LoVo (cell line): ENCODE data around the gene ADRA2B.

Experiments
- DNase-seq: peaks from one replicate; pipeline ENCODE4 v3.0.0-alpha.2; 2016; ENCODE audit warnings: low spot score

ADRA2B gene

GRCh38 chr2:96136129-96136720 lies 19.9 kb upstream of the ADRA2B start:
- no peak for DNase-seq

GRCh38 chr2:96135621-96136020 lies 19.2 kb upstream of the ADRA2B start:
- no peak for DNase-seq

- DNase-seq, result no peak
These were observed 18.8 kb upstream of the ADRA2B start for GRCh38 chr2:96135171-96135570.

GRCh38 chr2:96134421-96134820 lies 18.1 kb upstream of the ADRA2B start:
- no peak for DNase-seq

- DNase-seq, result no peak
These were observed 15.7 kb upstream of the ADRA2B start for GRCh38 chr2:96131813-96132745.

GRCh38 chr2:96131152-96131812 lies 14.9 kb upstream of the ADRA2B start:
- no peak for DNase-seq

GRCh38 chr2:96130483-96130882 lies 14.1 kb upstream of the ADRA2B start:
- no peak for DNase-seq

- DNase-seq, result no peak
These were observed 13.3 kb upstream of the ADRA2B start for GRCh38 chr2:96129528-96130120.

GRCh38 chr2:96128456-96128855 lies 12.1 kb upstream of the ADRA2B start:
- no peak for DNase-seq

DNA sequence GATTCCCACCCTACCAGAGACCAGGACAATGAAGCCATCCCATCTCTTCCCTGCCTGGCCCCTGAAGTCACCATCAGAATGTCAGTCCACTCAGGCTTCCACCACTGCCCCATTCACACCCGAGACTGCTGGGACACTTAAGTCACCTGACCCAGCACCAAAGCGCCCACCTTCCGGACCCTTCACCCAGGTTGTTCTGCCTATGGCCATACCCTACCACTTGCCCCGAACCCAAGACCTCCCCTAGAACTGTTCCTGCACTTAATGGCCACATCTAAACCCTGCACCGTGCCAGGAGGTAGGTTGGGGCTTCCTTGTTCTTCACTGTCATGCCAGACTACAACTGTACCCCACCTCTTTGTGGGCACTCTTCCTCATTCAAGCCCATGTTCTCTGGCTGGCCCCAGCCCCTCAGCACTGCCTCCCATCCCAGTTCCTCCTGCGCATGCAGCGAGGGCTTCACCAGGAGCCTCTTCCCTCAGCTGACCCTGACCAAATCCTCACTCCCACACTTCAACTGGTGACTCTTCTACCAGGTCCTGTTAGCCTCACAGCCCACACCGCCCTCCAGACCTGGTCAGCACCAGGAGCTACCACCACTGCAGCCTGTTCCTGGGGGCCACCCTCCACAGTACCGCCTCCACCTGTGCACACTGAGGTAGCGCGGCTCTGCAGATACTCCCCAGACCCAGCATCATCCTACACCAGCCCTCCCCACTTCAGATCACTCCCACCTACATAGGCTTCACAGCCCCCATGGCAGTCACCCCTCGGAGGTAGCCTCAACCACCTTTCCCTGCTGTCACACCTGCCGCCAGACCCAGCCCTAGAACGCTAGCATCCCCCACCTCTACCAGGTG lies 8.3 kb upstream of the ADRA2B start:
- no peak for DNase-seq

DNA sequence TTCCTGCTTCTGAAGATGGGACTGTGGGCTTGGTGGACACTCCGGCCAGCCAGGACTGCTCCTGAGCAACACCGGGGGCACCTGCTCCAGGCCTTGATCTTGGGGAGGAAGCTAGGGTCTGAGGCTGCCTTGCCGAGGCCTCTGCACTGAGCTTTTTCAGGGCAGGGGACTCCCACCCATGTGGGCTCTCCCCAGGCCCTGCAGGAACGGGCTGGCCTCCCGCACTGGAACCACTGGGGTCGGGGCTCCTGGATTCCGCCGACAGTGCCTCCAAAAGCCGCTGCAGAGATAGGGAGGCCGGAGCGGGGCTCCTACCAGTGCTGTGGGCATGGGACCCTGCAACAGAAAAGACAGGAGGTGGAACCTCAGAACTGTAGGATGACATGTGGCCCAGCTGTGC lies 7.6 kb upstream of the ADRA2B start:
- no peak for DNase-seq

GRCh38 chr2:96123290-96123689 lies 6.9 kb upstream of the ADRA2B start:
- DNase-seq, result no peak

GRCh38 chr2:96122391-96122790 lies 6.0 kb upstream of the ADRA2B start:
- DNase-seq, result no peak

- no peak for DNase-seq
These were observed 5.0 kb upstream of the ADRA2B start for GRCh38 chr2:96121414-96121813.

DNA sequence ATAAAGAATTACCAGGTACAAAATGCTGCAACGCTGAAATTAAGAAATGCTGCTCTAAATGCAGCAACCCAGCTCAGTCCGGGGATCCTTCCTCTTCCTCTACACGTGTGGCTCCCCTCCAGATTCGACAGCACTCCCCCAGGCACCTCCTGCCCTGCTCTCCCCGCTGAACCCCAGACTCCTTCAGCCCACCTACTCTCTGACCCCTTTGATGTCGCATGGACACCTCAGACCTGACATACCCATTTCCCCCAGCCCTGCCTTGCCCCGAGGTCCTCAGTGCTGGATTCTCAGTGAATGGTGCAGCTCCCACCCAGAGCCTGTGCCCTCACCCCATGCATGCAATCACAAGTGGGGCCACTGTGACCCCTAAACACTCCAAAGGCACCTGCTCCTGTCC lies 4.6 kb upstream of the ADRA2B start:
- no peak for DNase-seq

GRCh38 chr2:96120091-96120720 lies 3.8 kb upstream of the ADRA2B start:
- no peak for DNase-seq

- no peak for DNase-seq
These were observed 3.0 kb upstream of the ADRA2B start for GRCh38 chr2:96119389-96119751.

DNA sequence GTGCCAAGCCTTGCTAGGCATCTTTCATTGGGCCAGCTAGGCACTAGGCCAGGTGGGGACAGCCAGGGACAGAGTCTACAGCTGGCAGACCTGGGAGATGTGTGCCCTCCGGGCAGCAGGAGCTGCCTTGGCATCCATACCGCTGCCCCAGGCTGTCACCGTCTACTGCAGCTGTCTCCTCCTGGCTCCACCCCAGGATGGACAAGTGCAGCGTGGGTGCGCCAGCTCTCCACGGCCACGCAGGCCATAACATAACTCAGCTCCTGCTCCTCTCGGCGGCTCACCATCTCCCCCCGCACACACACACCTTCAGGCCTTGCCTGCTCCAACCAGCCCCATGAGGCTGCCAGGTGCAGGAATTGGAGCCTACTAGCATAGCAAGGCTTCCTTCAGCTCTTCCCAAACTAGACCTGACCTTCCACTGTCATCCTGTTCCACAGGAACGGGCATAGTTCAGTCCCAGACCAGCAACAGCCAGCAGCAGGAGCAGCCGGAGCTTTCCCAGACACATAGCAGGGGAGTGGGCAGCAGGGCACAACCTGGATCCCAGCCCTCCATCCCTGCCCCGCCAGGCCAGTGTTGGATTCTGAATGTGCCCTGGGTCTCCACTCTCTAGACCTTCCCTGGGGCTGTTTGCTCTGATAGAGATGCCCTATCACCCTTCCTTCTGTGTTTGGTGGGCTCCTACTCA lies 2.5 kb upstream of the ADRA2B start:
- no peak for DNase-seq

- peak; percentile 2 for DNase-seq
These were observed 1.6 kb upstream of the ADRA2B start for GRCh38 chr2:96117701-96118588.
